ENCODE data around the gene DLX4.

DNA sequence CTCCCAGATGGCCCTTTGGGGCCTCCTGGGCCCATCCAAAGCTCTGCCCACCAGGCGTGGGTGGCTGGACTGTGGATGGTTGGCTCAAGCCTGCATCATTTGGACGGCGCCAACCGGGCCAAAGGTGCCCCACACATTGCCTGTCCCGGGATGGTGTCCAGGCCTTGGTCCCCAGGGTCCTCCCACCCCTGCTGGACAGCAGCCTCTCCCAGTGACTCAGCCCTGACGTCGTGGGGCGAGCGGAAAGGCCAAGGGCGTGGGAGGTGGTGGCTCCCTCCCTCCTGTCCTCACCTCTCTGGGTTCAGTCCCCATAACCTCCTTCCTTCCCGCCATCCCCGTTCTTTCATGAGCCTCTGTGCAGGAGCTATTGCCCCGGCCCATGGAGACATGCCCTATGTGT, 42.1 kb upstream of the DLX4 start:
- TF ChIP-seq, protein P1, sequence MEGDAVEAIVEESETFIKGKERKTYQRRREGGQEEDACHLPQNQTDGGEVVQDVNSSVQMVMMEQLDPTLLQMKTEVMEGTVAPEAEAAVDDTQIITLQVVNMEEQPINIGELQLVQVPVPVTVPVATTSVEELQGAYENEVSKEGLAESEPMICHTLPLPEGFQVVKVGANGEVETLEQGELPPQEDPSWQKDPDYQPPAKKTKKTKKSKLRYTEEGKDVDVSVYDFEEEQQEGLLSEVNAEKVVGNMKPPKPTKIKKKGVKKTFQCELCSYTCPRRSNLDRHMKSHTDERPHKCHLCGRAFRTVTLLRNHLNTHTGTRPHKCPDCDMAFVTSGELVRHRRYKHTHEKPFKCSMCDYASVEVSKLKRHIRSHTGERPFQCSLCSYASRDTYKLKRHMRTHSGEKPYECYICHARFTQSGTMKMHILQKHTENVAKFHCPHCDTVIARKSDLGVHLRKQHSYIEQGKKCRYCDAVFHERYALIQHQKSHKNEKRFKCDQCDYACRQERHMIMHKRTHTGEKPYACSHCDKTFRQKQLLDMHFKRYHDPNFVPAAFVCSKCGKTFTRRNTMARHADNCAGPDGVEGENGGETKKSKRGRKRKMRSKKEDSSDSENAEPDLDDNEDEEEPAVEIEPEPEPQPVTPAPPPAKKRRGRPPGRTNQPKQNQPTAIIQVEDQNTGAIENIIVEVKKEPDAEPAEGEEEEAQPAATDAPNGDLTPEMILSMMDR (IDR thresholded peaks at IDR 0.05): no peak
- no peak for TF ChIP-seq POLR2A (IDR thresholded peaks at IDR 0.05)

All from adrenal gland (tissue), 5 donors.